Large intestine (tissue), 3 donors: ENCODE data around the gene ATP10A. TPM values are rescaled to one million over a fixed set of nuclear protein-coding genes. Genes with fewer than 3 reads are reported as not detected.

ENCODE experiments used
- DNase-seq, 2 donors: peaks; one replicate each; pipeline versions ENCODE4 v3.0.0 to v3.0.0-alpha.2; 2013
- H3K27ac ChIP-seq: one replicate; pipeline ENCODE4 v1.5.1; 2013; ENCODE audit warnings: low read length
- H3K27me3 ChIP-seq: 2 replicates; pipeline ENCODE4 v1.6.1; 2013; ENCODE audit warnings: low read length; ENCODE audit not compliant: control insufficient read depth, insufficient read depth
- H3K36me3 ChIP-seq: 2 replicates; pipeline ENCODE4 v1.6.1; 2013; ENCODE audit warnings: low read length; ENCODE audit not compliant: control insufficient read depth, insufficient read depth
- H3K4me1 ChIP-seq: one replicate; pipeline ENCODE4 v1.6.1; 2013; ENCODE audit warnings: low read length; ENCODE audit not compliant: control insufficient read depth, insufficient read depth
- H3K4me3 ChIP-seq: one replicate; pipeline ENCODE4 v1.5.1; 2013; ENCODE audit warnings: low read length
- H3K9me3 ChIP-seq: one replicate; pipeline ENCODE4 v1.6.1; 2013; ENCODE audit warnings: mild to moderate bottlenecking, low read depth, low read length, moderate library complexity; ENCODE audit not compliant: control insufficient read depth
- WGBS: methylation state at CpG from one replicate; pipeline ENCODE4 v1.1.5; 2013; ENCODE audit warnings: low lambda C conversion rate; ENCODE audit not compliant: insufficient coverage; 5-methylcytosine and 5-hydroxymethylcytosine counted together
- polyA plus RNA-seq: library from polyadenylated mRNA; unstranded; fragments of 120-200 nt; gene quantifications from one replicate; pipeline ENCODE4 v1.2.1, GENCODE V29; 2013

Gene ATP10A
- polyA plus RNA-seq, 1 donor, result 2.2 TPM

DNA sequence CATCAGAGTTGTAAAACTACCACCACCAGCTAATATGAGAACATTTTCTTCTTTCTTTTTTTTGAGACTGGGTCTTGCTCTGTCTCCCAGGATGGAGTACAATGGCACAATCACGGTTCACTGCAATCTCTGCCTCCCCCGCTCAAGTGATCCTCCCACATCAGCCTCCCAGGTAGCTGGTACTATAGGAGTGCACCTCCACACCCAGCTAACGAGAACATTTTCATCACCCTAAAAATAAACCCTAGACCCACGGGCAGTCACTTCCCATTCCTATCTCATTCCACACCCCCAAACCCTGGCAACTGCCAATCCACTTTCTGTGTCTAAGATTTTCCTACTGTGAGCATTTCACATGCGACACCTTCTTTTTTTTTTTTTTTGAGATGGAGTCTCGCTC is 130.9 kb downstream of the ATP10A start:
- WGBS, result no CpG with 5 or more reads among the region's 6 CpGs
- no peaks in the 10 kb centered on the region for H3K27me3 ChIP-seq
- H3K9me3 ChIP-seq, result no peaks in the 10 kb centered on the region
- DNase-seq, result no peak
- no peaks in the 10 kb centered on the region for H3K36me3 ChIP-seq
- no peak overlapping the region for H3K27ac ChIP-seq
- H3K4me3 ChIP-seq, result no peak overlapping the region
- no peaks in the 10 kb centered on the region for H3K4me1 ChIP-seq

DNA sequence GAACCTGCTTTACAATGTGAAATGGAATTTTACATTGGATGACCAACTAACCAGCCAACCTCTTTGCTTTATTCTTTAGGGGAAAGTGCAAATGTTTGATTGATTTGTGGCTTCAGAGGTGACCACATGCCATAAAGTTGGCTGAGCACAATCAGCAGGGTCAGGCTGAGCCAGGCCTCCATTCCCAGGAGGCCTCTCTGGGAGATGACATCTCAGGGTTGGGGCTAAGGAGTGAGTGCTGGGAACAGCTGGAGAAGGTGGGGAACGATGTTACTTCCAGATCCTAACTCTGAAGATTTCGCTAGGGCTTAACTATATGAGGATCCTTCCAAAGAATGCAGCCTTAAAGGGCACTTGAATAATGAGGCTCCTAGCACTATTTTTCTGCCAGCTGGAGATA is 131.7 kb downstream of the ATP10A start:
- H3K27me3 ChIP-seq, result no peaks in the 10 kb centered on the region
- no peak overlapping the region for H3K4me3 ChIP-seq
- no peak overlapping the region for H3K27ac ChIP-seq
- H3K4me1 ChIP-seq, result no peaks in the 10 kb centered on the region
- no CpG with 5 or more reads among the region's 2 CpGs for WGBS
- no peaks in the 10 kb centered on the region for H3K36me3 ChIP-seq
- H3K9me3 ChIP-seq, result no peaks in the 10 kb centered on the region
- DNase-seq, result no peak

DNA sequence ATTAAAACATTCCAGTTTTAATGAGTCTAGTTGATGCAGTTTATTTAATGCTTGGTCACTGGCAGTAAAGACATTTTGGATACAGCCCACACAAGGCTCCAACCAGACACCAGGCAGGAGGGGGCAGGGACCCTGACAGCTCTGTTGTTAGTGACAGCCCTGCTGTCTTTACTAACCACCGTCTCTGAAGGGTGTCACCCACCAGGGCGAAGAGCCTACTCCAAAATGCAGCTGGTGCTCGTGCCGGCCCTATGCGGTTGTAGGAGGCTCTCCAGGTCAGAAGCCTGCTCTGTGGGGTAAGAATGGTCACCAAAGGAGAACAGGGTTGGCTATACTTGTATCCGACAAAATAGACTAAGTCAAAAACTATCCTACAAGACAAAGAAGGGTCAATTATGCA is 132.2 kb downstream of the ATP10A start:
- no CpG with 5 or more reads among the region's 6 CpGs for WGBS
- H3K27me3 ChIP-seq, result no peaks in the 10 kb centered on the region
- no peak overlapping the region for H3K4me3 ChIP-seq
- H3K27ac ChIP-seq, result no peak overlapping the region
- H3K9me3 ChIP-seq, result no peaks in the 10 kb centered on the region
- no peaks in the 10 kb centered on the region for H3K4me1 ChIP-seq
- no peaks in the 10 kb centered on the region for H3K36me3 ChIP-seq
- DNase-seq, result no peak

GRCh38 chr15:25728816-25729215 is 134.3 kb downstream of the ATP10A start:
- H3K4me1 ChIP-seq, result no peaks in the 10 kb centered on the region
- H3K27ac ChIP-seq, result no peak overlapping the region
- no peaks in the 10 kb centered on the region for H3K36me3 ChIP-seq
- no CpG with 5 or more reads among the region's 15 CpGs for WGBS
- no peak for DNase-seq
- no peaks in the 10 kb centered on the region for H3K27me3 ChIP-seq
- H3K4me3 ChIP-seq, result no peak overlapping the region
- no peaks in the 10 kb centered on the region for H3K9me3 ChIP-seq

DNA sequence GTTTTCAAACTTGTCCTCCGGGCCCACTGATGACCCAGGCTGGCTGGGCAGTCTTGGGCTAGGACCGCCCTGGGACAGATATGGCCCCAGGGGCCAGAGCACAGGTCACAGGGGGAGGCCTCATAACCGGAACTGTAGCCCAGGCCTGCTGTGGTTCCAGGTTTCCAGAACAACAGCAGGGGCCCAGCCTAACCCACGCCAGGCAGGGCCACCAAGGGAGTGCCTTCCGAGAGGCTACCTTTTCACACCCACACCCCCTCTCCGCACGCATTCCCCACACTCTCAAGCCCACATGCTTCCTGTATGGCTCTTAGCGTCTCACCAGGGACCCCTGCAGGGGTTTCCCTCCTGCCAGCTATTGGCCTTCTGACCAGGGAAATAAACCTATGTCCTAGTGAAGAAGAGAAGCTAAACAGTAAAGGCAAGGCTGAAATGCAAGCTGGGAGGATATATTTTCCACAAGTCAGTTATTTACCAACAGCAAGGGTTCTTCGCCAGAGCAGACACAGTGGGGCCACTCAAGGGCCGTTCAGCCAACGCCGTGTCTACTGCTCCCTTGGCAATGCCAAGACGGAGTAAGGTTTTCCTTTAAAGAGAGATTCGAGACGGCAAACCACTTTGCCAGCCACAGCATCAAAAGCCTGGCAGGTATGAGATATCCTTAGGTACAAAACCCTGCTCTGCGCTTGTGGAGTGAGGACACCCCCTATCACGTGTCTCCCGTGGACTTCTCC is 135.1 kb downstream of the ATP10A start:
- no peaks in the 10 kb centered on the region for H3K9me3 ChIP-seq
- no CpG with 5 or more reads among the region's 18 CpGs for WGBS

DNA sequence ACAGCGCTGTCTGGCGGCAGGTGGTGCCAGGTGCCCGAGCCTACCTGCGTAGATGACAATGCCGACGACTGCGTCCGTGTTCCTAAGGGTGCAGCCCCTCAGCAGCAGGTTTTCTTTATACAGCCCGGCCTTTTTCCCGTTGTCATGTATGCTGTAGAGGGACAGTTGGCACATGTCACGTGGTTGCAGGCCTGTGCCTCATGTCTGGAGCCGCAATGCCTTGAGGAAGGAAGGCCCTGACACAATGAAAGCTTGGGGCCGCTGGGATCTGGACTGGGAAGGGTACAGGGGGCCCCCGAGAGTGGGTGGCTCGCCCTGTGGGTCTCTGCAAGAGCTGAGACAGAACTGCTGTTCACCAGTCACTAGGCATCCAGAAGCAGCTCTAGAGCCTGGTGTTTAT is 136.0 kb downstream of the ATP10A start:
- Histone ChIP-seq H3K9me3 (no peaks in the 10 kb centered on the region), H3K4me1 (no peaks in the 10 kb centered on the region), H3K36me3 (no peaks in the 10 kb centered on the region), H3K4me3 (no peak overlapping the region), H3K27me3 (no peaks in the 10 kb centered on the region), H3K27ac (no peak overlapping the region)
- DNase-seq, result no peak
- no CpG with 5 or more reads among the region's 15 CpGs for WGBS

More for the DNA sequence above, 135.1 kb downstream of the ATP10A start:
- H3K4me3 ChIP-seq, result no peak overlapping the region
- no peaks in the 10 kb centered on the region for H3K4me1 ChIP-seq
- H3K36me3 ChIP-seq, result no peaks in the 10 kb centered on the region
- no peaks in the 10 kb centered on the region for H3K27me3 ChIP-seq
- DNase-seq, result no peak
- no peak overlapping the region for H3K27ac ChIP-seq

GRCh38 chr15:25725758-25726157 is 137.4 kb downstream of the ATP10A start:
- H3K36me3 ChIP-seq, result no peaks in the 10 kb centered on the region
- H3K9me3 ChIP-seq, result no peaks in the 10 kb centered on the region
- WGBS, result no CpG with 5 or more reads among the region's 14 CpGs
- no peak overlapping the region for H3K4me3 ChIP-seq
- no peaks in the 10 kb centered on the region for H3K4me1 ChIP-seq
- H3K27ac ChIP-seq, result no peak overlapping the region
- DNase-seq, result no peak
- no peaks in the 10 kb centered on the region for H3K27me3 ChIP-seq

DNA sequence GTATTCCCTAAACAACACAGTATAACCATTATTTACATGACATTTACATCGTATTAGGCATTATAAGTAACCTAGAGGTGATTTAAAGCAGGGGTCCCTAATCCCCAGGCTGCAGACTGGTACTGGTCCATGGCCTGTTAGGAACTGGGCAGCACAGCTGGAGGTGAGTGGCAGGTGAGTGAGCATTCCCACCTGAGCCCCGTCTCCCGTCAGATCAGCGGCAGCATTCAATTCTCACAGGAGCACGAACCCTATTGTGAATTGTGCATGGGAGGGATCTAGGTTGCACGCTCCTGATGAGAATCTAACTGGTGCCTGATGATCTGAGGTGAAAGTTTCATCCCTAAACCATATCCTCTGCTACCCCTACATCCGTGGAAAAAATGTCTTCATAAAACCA is 138.2 kb downstream of the ATP10A start:
- Histone ChIP-seq H3K9me3 (no peaks in the 10 kb centered on the region), H3K4me3 (no peak overlapping the region), H3K4me1 (no peaks in the 10 kb centered on the region), H3K27me3 (no peaks in the 10 kb centered on the region), H3K36me3 (no peaks in the 10 kb centered on the region), H3K27ac (no peak overlapping the region)
- no CpG with 5 or more reads among the region's 7 CpGs for WGBS
- no peak for DNase-seq

DNA sequence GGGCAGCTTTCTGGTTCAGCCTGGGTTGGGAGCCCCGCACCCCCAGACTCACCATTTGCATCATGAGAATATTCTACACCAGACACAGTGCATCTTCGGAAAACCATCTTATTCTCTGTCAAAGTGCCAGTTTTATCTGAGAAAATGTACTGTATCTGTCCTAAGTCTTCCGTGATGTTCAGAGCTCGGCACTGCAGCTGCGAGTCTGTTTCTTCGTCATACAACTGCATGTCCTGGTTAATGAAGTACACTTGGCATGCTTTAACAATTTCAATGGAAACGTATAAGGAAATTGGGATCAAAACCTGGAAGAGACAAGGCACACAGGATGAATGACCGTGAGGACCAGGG is 141.5 kb downstream of the ATP10A start:
- H3K9me3 ChIP-seq, result no peaks in the 10 kb centered on the region
- DNase-seq, result no peak
- no peak overlapping the region for H3K27ac ChIP-seq
- no peaks in the 10 kb centered on the region for H3K36me3 ChIP-seq
- no peak overlapping the region for H3K4me3 ChIP-seq
- no peaks in the 10 kb centered on the region for H3K27me3 ChIP-seq
- no peaks in the 10 kb centered on the region for H3K4me1 ChIP-seq
- 71% methylated on average over 1 of the region's 8 CpGs for WGBS

- DNase-seq, result no peak
- H3K27me3 ChIP-seq, result no peaks in the 10 kb centered on the region
- WGBS, result 100% methylated on average over 1 of the region's 18 CpGs
- H3K36me3 ChIP-seq, result no peaks in the 10 kb centered on the region
- no peaks in the 10 kb centered on the region for H3K4me1 ChIP-seq
- no peak overlapping the region for H3K4me3 ChIP-seq
- no peaks in the 10 kb centered on the region for H3K9me3 ChIP-seq
- H3K27ac ChIP-seq, result no peak overlapping the region
These were observed 143.8 kb downstream of the ATP10A start for GRCh38 chr15:25719101-25719985.
